GM12875 (cell line): Measurements from ENCODE around the gene CNTNAP2.

ENCODE experiments used
- H3K4me3 ChIP-seq: one replicate; pipeline ENCODE4 v1.5.1; 2011; ENCODE audit warnings: low read depth, low read length, control low read depth
- TF ChIP-seq, protein P1 (sequence below): IDR thresholded peaks from 2 replicates; pipeline ENCODE4 v1.5.1; 2011; ENCODE audit warnings: low read depth, mild to moderate bottlenecking, control low read depth, inconsistent platforms, low read length, moderate library complexity, borderline replicate concordance; ENCODE audit not compliant: insufficient read depth

The CNTNAP2 gene

GRCh38 chr7:148223160-148223559 is 2106.6 kb downstream of the CNTNAP2 start:
- TF ChIP-seq, protein P1, sequence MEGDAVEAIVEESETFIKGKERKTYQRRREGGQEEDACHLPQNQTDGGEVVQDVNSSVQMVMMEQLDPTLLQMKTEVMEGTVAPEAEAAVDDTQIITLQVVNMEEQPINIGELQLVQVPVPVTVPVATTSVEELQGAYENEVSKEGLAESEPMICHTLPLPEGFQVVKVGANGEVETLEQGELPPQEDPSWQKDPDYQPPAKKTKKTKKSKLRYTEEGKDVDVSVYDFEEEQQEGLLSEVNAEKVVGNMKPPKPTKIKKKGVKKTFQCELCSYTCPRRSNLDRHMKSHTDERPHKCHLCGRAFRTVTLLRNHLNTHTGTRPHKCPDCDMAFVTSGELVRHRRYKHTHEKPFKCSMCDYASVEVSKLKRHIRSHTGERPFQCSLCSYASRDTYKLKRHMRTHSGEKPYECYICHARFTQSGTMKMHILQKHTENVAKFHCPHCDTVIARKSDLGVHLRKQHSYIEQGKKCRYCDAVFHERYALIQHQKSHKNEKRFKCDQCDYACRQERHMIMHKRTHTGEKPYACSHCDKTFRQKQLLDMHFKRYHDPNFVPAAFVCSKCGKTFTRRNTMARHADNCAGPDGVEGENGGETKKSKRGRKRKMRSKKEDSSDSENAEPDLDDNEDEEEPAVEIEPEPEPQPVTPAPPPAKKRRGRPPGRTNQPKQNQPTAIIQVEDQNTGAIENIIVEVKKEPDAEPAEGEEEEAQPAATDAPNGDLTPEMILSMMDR: no peak
- H3K4me3 ChIP-seq: no peak overlapping the region

GRCh38 chr7:148223738-148224137 is 2107.1 kb downstream of the CNTNAP2 start:
- TF ChIP-seq, protein P1: no peak

DNA sequence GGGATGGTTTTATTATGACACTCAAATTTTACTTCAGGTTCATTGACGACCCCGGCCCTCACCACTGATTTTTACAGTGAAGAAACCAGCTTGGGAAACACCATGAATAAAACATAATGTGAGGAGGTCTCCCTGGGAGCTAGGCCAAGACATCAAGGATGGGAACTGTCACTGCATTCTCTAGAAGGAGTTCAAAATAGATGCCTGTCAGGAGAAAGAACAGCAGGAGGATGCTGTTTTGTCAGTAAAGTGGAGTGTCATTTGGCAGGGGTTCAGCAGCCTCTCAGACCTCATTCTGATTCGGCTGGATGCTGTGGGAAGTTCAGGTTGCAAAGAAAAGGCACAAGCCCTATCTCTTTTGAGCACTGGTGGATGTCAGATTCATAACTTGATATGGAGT is 2113.7 kb downstream of the CNTNAP2 start:
- TF ChIP-seq, protein P1: no peak
- no peak overlapping the region for H3K4me3 ChIP-seq

More at GRCh38 chr7:148223738-148224137, 2107.1 kb downstream of the CNTNAP2 start:
- no peak overlapping the region for H3K4me3 ChIP-seq

GRCh38 chr7:148230883-148231282 is 2114.3 kb downstream of the CNTNAP2 start:
- TF ChIP-seq, protein P1: no peak

GRCh38 chr7:148232784-148233183 is 2116.2 kb downstream of the CNTNAP2 start:
- no peak overlapping the region for H3K4me3 ChIP-seq
- TF ChIP-seq, protein P1: no peak

More at GRCh38 chr7:148230883-148231282, 2114.3 kb downstream of the CNTNAP2 start:
- no peak overlapping the region for H3K4me3 ChIP-seq

DNA sequence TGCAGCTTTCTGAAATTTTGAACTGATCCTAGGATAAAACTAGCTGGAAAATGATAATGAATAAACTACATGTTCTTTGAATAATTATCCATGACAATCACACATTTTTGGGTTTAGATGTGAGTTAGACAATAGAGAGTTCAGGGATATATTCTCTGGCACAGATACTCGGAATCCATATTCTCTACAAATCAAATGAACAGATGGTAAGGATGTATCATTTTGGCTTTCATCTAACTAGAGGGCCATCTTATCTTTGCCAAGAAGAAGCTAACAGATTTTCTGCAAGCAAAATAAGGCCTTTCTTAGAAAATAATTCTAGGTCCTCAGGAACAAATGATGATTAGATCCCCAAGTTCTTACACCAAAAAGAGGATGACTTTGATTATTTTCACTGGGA is 2118.1 kb downstream of the CNTNAP2 start:
- TF ChIP-seq, protein P1: no peak
- H3K4me3 ChIP-seq: no peak overlapping the region

GRCh38 chr7:148238761-148239325 is 2122.2 kb downstream of the CNTNAP2 start:
- no peak overlapping the region for H3K4me3 ChIP-seq
- TF ChIP-seq, protein P1: no peak
